HG03521 (cell line): ENCODE measurements around the gene CCL15.
"Not testable (repeated sequence)": the region's sequence is repeated elsewhere in the genome, so short reads cannot be mapped to it uniquely, and the experiment has no call there.

Experiments used
- ATAC-seq: cut with Tn5 transposase; IDR thresholded peaks from one replicate; pipeline ENCODE4 v1.9.1; 2021; ENCODE audit warnings: mild to moderate bottlenecking, moderate library complexity; ENCODE audit not compliant: unreplicated experiment

CCL15 gene

GRCh38 chr17:35995346-35995745, 6.0 kb downstream of the CCL15 start:
- ATAC-seq = not testable (repeated sequence)

- ATAC-seq = no peak
Measured at GRCh38 chr17:35991075-35991474, 10.3 kb downstream of the CCL15 start.

GRCh38 chr17:35988164-35988563, 13.2 kb downstream of the CCL15 start:
- no peak for ATAC-seq

GRCh38 chr17:35986643-35987042, 14.7 kb downstream of the CCL15 start, which contains the start of gene CCL14:
TSS of gene CCL14 (minus strand) at chr17:35986729. CDS start at chr17:35986649, 80 bp downstream.
- ATAC-seq = no peak

DNA sequence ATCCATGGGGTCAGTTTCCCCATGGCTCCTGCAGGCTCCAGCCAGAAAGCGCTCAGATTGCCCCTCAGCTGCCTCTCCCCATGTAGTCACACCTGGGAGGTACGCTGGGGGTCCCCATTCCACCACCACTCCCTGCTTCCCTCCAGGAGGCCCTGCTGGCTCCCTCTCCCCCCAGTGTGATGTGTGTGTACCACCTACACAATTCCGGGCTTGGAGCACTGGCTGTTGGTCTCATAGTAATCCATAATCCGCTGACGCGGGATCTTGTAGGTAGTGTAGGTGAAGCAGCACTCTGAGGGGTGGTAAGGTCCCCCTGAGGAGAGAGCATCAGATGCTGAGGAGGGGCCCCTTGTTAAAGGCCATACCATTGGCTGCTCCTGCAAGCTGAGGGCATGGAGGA, 17.2 kb downstream of the CCL15 start:
- ATAC-seq = no peak

DNA sequence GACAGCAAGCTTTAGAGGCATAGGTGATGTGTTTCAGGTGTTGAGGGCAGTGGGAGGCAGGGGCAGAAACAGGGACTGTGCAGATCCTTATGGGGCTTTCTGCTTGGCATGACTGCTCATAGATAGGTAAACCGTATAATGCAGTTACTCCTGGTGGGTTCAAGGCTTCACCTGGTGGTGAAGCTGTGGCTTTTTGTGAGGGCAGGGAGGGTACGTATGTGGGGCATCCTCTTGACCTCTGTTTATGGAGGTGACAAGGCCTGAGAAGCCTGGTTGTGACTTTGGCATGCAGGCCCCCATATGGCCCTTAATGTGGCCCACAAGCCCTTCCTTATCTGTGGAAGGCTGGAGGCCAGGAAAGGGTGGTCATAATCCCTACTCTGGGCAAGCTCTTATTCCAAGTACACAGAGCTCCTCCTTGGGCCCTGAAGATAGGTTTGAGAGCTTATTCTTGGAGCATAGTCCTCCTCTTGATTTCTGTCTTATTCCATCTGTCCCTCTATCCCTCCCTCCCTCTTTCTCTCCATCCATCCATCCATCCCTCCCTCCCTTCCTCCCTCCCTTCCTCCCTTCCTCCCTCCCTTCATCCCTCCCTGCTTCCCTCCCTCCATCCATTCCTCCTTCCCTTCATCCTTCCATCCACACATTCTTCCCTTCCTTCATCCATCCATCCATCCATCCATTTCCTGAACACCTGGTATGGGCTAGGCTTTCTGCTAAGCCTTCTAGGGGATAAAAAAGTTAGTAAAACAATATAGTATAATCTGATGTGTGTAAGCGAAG, 18.8 kb downstream of the CCL15 start:
- ATAC-seq = no peak

DNA sequence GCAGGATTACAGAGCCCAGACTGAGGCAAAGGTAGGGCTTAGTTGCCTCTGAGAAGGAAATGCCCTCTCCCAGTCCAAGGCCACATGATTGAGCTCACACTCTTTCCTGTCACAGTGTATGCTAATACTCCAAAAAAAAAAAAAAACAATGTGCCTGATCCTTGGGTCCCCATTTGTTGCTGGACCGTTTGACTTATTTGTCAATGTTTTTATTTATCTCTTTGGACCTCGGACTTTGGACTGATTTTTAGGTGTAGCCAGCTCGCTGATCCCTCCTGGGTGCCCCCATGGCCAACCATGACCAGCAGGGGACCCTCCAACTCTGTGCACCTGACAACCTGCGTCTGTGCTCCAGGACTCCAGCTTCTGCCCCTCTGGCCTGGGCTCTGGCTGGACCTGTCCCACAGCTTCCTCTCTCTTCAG, 19.4 kb downstream of the CCL15 start:
- no peak for ATAC-seq

DNA sequence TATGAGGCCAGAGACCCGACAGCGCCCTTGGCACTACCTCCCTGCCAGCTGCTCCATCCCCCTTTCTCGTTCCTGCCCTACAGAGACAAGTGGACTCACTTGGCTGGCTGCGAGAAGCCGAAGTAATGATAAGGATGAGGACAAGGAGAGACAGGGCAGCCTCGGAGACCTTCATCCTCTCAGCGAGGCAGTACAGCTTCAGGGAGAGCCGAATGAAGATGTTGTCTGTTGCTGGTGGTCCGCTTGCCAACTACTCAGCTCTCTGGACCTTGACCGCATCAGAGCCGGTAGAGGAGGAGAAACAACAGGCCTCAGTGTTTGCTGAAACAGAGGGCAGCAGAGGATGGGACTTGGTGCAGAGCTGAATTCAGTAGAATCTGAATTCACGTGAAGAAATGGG, 20.1 kb downstream of the CCL15 start, which contains the start of gene CCL16:
Gene CCL16, minus strand, starts transcription at position 252 of the 400 bp plus-strand sequence. Its CDS starts 77 bp downstream, at position 175.
- no peak for ATAC-seq

GRCh38 chr17:35978346-35978745, 23.0 kb downstream of the CCL15 start:
- ATAC-seq = no peak

DNA sequence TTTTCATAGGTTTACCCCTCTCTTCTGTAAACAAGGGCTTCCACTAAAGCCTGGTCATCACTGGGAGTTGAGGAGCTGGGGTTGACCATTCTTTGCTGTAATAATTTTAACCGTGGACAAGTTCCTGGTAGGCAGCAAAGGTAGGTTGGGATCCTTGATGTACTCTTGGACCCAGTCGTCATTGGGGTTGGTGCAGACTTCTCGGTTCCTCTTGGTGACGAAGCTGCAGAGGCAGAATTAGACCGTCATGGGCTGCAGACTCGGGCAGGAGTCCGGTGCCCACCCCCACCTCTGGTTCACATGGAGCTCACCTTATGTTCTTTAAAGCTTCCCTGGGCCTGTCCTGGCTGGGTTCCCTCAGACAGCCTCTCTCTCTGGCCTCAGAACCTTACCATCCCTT, 23.8 kb downstream of the CCL15 start:
- ATAC-seq = no peak

DNA sequence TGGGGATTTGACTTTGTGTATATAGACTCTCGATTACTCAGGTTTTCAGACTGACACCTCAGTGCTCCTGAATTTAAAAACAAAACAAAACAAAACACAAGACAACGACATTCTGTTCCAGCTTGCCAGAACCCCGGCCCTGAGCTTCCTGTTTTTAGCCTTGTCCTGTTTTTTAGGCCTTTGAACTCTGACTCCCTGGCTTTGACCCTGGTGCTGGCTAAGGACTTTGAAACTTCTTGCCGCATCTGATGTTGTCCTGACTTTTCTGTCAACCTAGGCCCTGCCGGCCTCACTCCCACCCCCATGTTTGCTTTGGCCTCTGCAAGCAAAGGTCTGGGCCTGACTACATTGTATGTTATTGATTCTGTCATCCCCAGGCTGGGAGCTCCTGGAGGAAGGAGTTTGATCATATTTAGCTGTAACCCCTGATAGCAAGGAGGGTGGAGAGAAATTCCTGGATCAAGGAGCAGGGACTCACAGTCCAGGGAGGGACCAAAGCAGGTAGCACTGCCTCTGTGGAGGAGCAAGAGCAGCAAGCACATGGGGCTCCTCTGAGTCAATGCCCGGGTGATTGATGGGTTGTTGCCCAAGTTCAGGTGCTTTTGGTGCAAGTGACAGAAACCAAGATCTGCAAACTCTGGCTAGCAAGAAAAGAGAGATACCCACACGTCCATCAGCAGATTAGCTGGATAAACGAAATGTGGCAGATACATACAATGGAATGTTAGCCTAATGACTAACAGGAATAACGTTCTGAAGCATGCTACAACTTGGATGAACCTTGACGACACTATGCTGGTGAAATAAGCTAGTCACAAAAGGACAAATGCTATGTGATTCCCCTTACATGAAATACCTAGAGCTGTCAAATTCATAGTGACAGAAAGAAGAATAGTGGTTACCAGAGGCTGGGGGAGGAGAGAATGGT, 27.8 kb downstream of the CCL15 start:
- ATAC-seq = no peak

- ATAC-seq = no peak
Measured at GRCh38 chr17:35972945-35973332, 28.4 kb downstream of the CCL15 start.

GRCh38 chr17:35972535-35972934, 28.8 kb downstream of the CCL15 start:
- ATAC-seq = no peak

DNA sequence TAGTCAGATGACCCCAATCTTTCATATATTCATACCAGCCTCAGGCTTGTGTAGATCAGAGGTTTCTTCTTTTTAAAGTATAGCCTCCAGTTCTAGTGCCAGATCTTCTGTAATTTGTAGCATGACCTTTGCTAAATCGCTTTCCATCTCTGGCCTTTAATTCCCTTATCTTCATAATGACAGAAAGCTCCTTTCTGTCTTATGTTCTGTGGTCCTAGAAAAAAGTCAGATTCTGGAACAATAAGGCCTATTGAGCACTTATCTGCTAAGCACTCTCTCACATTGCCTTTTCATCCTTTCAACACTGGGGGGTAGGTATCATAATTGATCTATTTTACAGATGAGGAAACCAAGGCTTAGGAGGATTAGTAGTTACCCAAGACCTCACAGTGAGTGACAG, 29.3 kb downstream of the CCL15 start:
- ATAC-seq = no peak

DNA sequence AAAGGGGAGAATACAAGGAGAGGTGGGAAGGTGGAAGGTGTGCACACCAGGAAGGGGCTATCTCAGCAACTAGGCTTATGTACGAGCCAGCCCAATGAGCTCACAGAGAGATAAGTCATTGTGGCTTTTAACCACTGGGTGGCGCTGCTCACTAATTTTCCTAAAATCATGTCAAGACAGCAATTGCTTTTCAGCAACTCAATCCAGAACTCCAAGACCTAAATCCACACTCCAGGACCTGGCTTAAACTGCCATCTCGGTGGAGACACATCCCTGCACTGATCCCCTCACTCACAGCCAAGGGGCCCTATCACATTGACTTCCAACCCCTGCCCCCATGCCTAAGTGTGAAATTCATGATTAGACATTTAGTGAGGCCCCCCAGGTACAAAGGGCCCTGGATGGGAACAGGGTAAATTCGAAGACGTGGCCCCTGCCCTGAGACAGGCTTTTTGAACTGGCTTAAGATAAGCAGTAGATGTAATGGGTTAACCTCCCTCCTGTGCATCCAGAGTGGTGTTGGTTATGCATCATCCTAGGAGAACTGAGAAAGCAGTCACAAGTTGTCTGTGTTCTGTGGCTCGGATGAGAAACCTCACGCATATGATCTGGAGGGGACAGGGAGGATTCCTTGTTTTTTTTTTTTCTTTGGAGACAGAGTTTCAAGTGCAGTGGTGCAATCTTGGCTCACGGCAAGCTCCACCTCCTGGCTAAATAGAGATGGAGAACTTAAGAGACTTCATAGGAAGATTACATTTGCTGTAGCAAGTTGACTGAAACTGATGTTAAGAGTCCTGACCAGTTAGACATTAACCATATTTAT, 31.6 kb downstream of the CCL15 start:
- ATAC-seq = no peak

DNA sequence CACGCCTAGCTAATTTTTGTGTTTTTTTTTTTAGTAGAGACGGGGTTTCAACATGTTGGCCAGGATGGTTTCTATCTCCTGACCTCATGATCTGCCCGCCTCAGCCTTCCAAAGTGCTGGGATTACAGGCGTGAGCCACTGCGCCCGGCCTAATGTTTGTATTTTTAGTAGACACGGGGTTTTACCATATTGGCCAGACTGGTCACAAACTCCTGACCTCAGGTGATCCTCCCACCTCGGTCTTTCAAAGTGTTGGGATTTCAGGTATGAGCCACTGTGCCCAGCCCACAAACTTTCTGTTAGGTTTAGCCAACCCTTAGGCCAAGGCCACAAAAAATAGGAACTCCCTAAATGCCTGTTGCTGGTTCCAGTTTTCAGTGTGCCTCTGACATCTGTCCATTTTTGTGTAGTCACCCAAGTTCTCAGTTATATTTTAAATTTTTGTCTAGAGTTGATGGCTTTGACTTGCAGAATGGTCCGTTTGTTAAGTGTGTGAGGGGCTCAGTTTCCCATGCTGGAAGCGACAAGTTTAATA, 32.8 kb downstream of the CCL15 start:
- ATAC-seq = no peak

DNA sequence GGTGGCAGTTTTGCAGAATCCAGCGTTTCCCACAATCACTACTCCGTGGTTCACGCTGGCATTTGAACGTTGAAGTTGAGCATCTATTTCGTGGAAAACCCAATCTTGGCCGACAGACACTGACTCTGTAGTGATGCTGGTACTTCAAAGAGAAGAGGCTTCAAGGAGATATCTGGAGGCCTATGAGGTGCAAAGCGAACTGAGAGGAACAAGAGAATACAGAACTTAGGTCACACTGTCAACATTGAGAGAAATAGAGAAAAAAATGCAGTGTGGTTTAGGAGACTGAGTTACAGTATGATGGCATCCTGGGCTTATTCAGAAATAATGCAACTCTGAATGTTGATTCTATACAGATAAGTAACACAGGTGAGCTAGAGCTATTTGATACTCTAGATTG, 36.1 kb downstream of the CCL15 start:
- no peak for ATAC-seq

GRCh38 chr17:35963663-35964062, 37.7 kb downstream of the CCL15 start:
- ATAC-seq = no peak

DNA sequence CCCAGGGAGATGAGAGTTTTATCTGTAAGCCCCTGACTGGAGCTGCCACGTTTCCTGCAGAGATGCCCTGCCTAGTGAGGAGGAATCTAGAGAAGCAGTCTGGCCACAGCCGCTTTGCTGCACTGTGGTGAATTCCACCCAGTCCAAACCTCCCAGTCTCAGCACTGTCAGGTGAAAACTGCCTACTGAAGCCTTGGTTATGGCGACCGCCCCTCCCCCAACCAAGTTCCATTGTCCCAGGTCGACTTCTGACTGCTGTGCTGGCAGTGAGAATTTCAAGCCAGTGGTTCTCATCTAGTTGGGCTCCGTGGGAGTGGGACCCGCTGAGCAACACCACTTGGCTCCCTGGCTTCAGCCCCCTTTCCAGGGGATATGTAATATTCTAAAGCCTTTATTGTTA, 47.6 kb downstream of the CCL15 start:
- no peak for ATAC-seq

DNA sequence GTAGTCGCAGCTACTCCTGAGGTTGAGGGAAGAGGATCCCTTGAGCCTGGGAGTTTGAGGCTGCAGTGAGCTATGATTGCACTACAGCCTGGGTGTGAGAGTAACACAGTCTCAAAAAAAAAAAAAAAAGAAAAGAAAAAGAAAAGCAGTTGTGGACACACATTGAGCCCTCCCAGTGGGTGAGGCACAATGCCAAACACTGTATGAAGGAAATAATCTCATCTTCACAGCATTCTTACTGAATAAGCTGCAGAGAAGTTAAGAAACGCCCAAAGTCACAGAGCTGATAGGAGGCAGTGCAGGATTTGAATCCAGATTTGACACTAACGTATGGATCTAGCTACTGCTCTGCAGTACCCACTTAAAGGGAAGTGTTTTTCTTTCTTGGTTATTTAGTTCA, 52.0 kb downstream of the CCL15 start:
- ATAC-seq = no peak

GRCh38 chr17:35948092-35948491, 53.3 kb downstream of the CCL15 start:
- ATAC-seq = no peak
